Ovary (tissue), 3 donors: ENCODE data around the gene CD52.

Experiments used
- CTCF ChIP-seq, 3 donors: fragments of 450-650 bp in 2 of 3; fragments of 200-600 bp in 1 of 3; IDR thresholded peaks; one replicate each; pipeline versions ENCODE4 v1.5.1 to v1.8.0; 2016 to 2022; ENCODE audit warnings: antibody characterized with exemption in 3 of 3, mild to moderate bottlenecking in 1 of 3
- EP300 ChIP-seq: sonication (generic); formaldehyde crosslinking; IDR thresholded peaks from one replicate; pipeline ENCODE4 v1.6.1; 2017; ENCODE audit warnings: antibody characterized with exemption
- donor health status: DM: no; HTN: no; CAD: no.

- TF ChIP-seq CTCF (IDR thresholded peaks at IDR 0.05) (no peak), EP300 (no peak)
Measured at GRCh38 chr1:26320896-26321295, 3.1 kb downstream of the CD52 start.
